ENCODE measurements around the gene CTR9. TPM values are rescaled to one million over a fixed set of nuclear protein-coding genes. Genes with fewer than 3 reads are reported as not detected.

CTR9 gene
- total RNA-seq, 1 experiment from 2014 or later: 45.9 TPM

- Histone ChIP-seq H3K4me3 (ENCODE audit: low read depth, low read length, poor library complexity, severe bottlenecking) (no peak overlapping the region), H3K4me1 (ENCODE audit: insufficient read depth, low read length, poor library complexity, severe bottlenecking) (no peaks in the 10 kb centered on the region), H3K27ac (ENCODE audit: low read depth, low read length, poor library complexity, severe bottlenecking) (no peak overlapping the region), H3K9me3 (ENCODE audit: low read depth, low read length, poor library complexity, severe bottlenecking) (no peaks in the 10 kb centered on the region), H3K36me3 (ENCODE audit: insufficient read depth, low read length, poor library complexity, severe bottlenecking) (peaks cover 78% of the 10 kb centered on the region), H3K27me3 (replicated peaks; ENCODE audit: insufficient read depth, low read depth, low read length, poor library complexity) (no peaks in the 10 kb centered on the region)
- intact Hi-C loops (cut with micrococcal nuclease; ENCODE audit: unreplicated experiment): loop anchor here (10.0 kb wide), 2 partner anchors 356 to 986 kb away; no protein-coding TSS in a partner anchor
- ChIA-PET CTCF (no interaction called here), POLR2A (ENCODE audit: low non-redundant PET) (interaction anchor here (1.7 kb wide), 1 partner anchor 11 kb away, joined by 6 read pairs; the partner anchor contains the start of gene EIF4G2)
- no peak for TF ChIP-seq CTCF (conservative IDR thresholded peaks at IDR 0.05; ENCODE audit: low read depth, low read length)
- TF ChIP-seq EZH2 (IDR thresholded peaks at IDR 0.05; ENCODE audit: borderline replicate concordance, low read depth, low read length, poor library complexity, severe bottlenecking): no peak
- DNase-seq (ENCODE audit: low spot score): no peak
- no TSS peak for BruUV-seq (replicated peaks)
These were observed 47.4 kb downstream of the CTR9 start for GRCh38 chr11:10798330-10798928.

GRCh38 chr11:10800292-10800691 lies 49.2 kb downstream of the CTR9 start:
- Histone ChIP-seq H3K9me3 (ENCODE audit: low read depth, low read length, poor library complexity, severe bottlenecking) (no peaks in the 10 kb centered on the region), H3K27me3 (replicated peaks; ENCODE audit: insufficient read depth, low read depth, low read length, poor library complexity) (no peaks in the 10 kb centered on the region), H3K4me1 (ENCODE audit: insufficient read depth, low read length, poor library complexity, severe bottlenecking) (peaks cover 7% of the 10 kb centered on the region), H3K36me3 (ENCODE audit: insufficient read depth, low read length, poor library complexity, severe bottlenecking) (peaks cover 97% of the 10 kb centered on the region), H3K4me3 (ENCODE audit: low read depth, low read length, poor library complexity, severe bottlenecking) (no peak overlapping the region), H3K27ac (ENCODE audit: low read depth, low read length, poor library complexity, severe bottlenecking) (no peak overlapping the region)
- intact Hi-C loops (cut with micrococcal nuclease; ENCODE audit: unreplicated experiment): no loop called here
- no peak for DNase-seq (ENCODE audit: low spot score)
- ChIA-PET POLR2A (ENCODE audit: low non-redundant PET) (interaction anchor here (0.6 to 0.7 kb wide), 2 partner anchors 15 to 372 kb away, joined by 3 read pairs; no protein-coding TSS in a partner anchor), CTCF (no interaction called here)
- BruUV-seq (replicated peaks): TSS peak; percentile 29
- TF ChIP-seq CTCF (conservative IDR thresholded peaks at IDR 0.05; ENCODE audit: low read depth, low read length) (no peak), EZH2 (IDR thresholded peaks at IDR 0.05; ENCODE audit: borderline replicate concordance, low read depth, low read length, poor library complexity, severe bottlenecking) (no peak)

- BruUV-seq (replicated peaks): no TSS peak
- Histone ChIP-seq H3K27ac (ENCODE audit: low read depth, low read length, poor library complexity, severe bottlenecking) (no peak overlapping the region), H3K36me3 (ENCODE audit: insufficient read depth, low read length, poor library complexity, severe bottlenecking) (peaks cover 85% of the 10 kb centered on the region), H3K4me3 (ENCODE audit: low read depth, low read length, poor library complexity, severe bottlenecking) (no peak overlapping the region), H3K4me1 (ENCODE audit: insufficient read depth, low read length, poor library complexity, severe bottlenecking) (peaks cover 18% of the 10 kb centered on the region), H3K9me3 (ENCODE audit: low read depth, low read length, poor library complexity, severe bottlenecking) (no peaks in the 10 kb centered on the region), H3K27me3 (replicated peaks; ENCODE audit: insufficient read depth, low read depth, low read length, poor library complexity) (no peaks in the 10 kb centered on the region)
- ChIA-PET POLR2A (ENCODE audit: low non-redundant PET) (interaction anchor here (0.7 to 0.9 kb wide), 2 partner anchors 11 to 34 kb away, joined by 3 read pairs; no protein-coding TSS in a partner anchor), CTCF (no interaction called here)
- TF ChIP-seq EZH2 (IDR thresholded peaks at IDR 0.05; ENCODE audit: borderline replicate concordance, low read depth, low read length, poor library complexity, severe bottlenecking): no peak
- no peak for DNase-seq (ENCODE audit: low spot score)
- intact Hi-C loops (cut with micrococcal nuclease; ENCODE audit: unreplicated experiment): loop anchor here (1.0 kb wide), 1 partner anchor 7 kb away; no protein-coding TSS in a partner anchor
These were observed 52.6 kb downstream of the CTR9 start for GRCh38 chr11:10803676-10804075.

Measured in A673 (cell line).